A549 (cell line): Measurements from ENCODE around the gene TMPRSS5. TPM values are rescaled to one million over a fixed set of nuclear protein-coding genes. Genes with fewer than 3 reads are reported as not detected.
A peak's percentile ranks its signal among the peaks of the same experiment; 100 is the strongest.

Source experiments
- ATAC-seq, 2 experiments: fragments of 200-7000 bp in 1 of 2; fragments of >200 bp in 1 of 2; cut with Nextera tagmentation in 1 of 2; cut with Tn5 transposase in 1 of 2; 3 replicates each; pipeline versions ENCODE4 v1.8.0 to v1.9.1; 2018 to 2020; ENCODE audit warnings: mild to moderate bottlenecking in 1 of 2, moderate library complexity in 1 of 2
- CTCF ChIA-PET: fragments of 300-600 bp; sonication (Branson Sonifier 250); formaldehyde crosslinking; extraction: SDS; loops from one replicate; lab custom pipeline; 2021; ENCODE audit warnings: antibody characterized with exemption, inconsistent platforms; lab: Yijun Ruan, JAX
- POLR2A ChIA-PET: fragments of 350-600 bp; formaldehyde crosslinking; extraction: SDS; loops from one replicate; lab custom pipeline; 2021; ENCODE audit warnings: antibody characterized with exemption, inconsistent platforms; lab: Yijun Ruan, JAX
- DNase-seq, 2 experiments: peaks; one replicate each; pipeline versions ENCODE4 v3.0.0 to v3.0.0-alpha.2; 2011 to 2016; ENCODE audit warnings: low read depth in 1 of 2, low spot score in 1 of 2
- FAIRE-seq: peaks from 2 replicates; lab custom pipeline; 2011; peaks lifted over from hg19 to GRCh38; lab: Jason Lieb, UNC
- H3K27ac ChIP-seq, 2 experiments: fragments of >200 bp; sonication (Bioruptor Twin); formaldehyde crosslinking; 3 replicates each; pipeline ENCODE4 v1.5.1; 2016 to 2017
- H3K4me1 ChIP-seq: fragments of >200 bp; sonication (Bioruptor Twin); formaldehyde crosslinking; 3 replicates; pipeline ENCODE4 v1.6.1; 2016
- H3K4me2 ChIP-seq: fragments of >200 bp; sonication (Bioruptor Twin); formaldehyde crosslinking; 3 replicates; pipeline ENCODE4 v1.6.1; 2016
- H3K4me3 ChIP-seq: fragments of >200 bp; sonication (Bioruptor Twin); formaldehyde crosslinking; 3 replicates; pipeline ENCODE4 v1.5.1; 2016
- H3K9me3 ChIP-seq: fragments of >200 bp; sonication (Bioruptor Twin); formaldehyde crosslinking; 3 replicates; pipeline ENCODE4 v1.6.1; 2016
- CBX8 ChIP-seq: fragments of 200-600 bp; sonication (generic); IDR thresholded peaks from 2 replicates; pipeline ENCODE4 v1.6.1; 2016
- CEBPB ChIP-seq, 2 experiments: fragments of >200 bp in 1 of 2; sonication (Bioruptor Twin) in 1 of 2; formaldehyde crosslinking in 1 of 2; IDR thresholded peaks; 2 replicates each; pipeline ENCODE4 v1.6.1; 2012 to 2016
- CTCF ChIP-seq: fragments of >200 bp; sonication (Bioruptor Twin); formaldehyde crosslinking; IDR thresholded peaks from 3 replicates; pipeline ENCODE4 v1.5.1; 2016
- E2F6 ChIP-seq: IDR thresholded peaks from 2 replicates; pipeline ENCODE4 v1.6.1; 2012; ENCODE audit warnings: low read depth, borderline replicate concordance
- EP300 ChIP-seq, 2 experiments: fragments of >200 bp; sonication (Bioruptor Twin); formaldehyde crosslinking; IDR thresholded peaks; 2 replicates in 1 of 2; 3 replicates in 1 of 2; pipeline ENCODE4 v1.6.1; 2016 to 2017
- FOSB ChIP-seq: fragments of 250-450 bp; sonication (Bioruptor Pico); IDR thresholded peaks from 2 replicates; pipeline ENCODE4 v1.5.0; 2020; ENCODE audit warnings: mild to moderate bottlenecking, moderate library complexity
- FOSL2 ChIP-seq, 2 experiments: fragments of 450-650 bp in 1 of 2; fragments of >200 bp in 1 of 2; sonication (Bioruptor Twin) in 1 of 2; formaldehyde crosslinking; IDR thresholded peaks; 2 replicates each; pipeline versions ENCODE4 v1.5.0 to v1.6.1; 2016 to 2020; ENCODE audit warnings: mild to moderate bottlenecking in 1 of 2, moderate library complexity in 1 of 2
- JUNB ChIP-seq: fragments of >200 bp; sonication (Bioruptor Twin); formaldehyde crosslinking; IDR thresholded peaks from 2 replicates; pipeline ENCODE4 v1.6.1; 2016
- MAFK ChIP-seq: fragments of 450-650 bp; IDR thresholded peaks from 2 replicates; pipeline ENCODE4 v1.6.1; 2014; ENCODE audit not compliant: partially characterized antibody
- RFX5 ChIP-seq: fragments of 450-650 bp; IDR thresholded peaks from 2 replicates; pipeline ENCODE4 v1.7.1; 2014; ENCODE audit warnings: antibody characterized with exemption, mild to moderate bottlenecking, moderate library complexity
- RNF2 ChIP-seq: fragments of 200-600 bp; sonication (generic); IDR thresholded peaks from 2 replicates; pipeline ENCODE4 v1.6.1; 2016; ENCODE audit warnings: low read depth, mild to moderate bottlenecking, antibody characterized with exemption, moderate library complexity, borderline replicate concordance
- USF2 ChIP-seq: fragments of 450-650 bp; IDR thresholded peaks from 2 replicates; pipeline ENCODE4 v1.6.1; 2014; ENCODE audit warnings: antibody characterized with exemption
- ZSCAN20 ChIP-seq: fragments of 250-450 bp; sonication (Bioruptor Pico); IDR thresholded peaks from 2 replicates; pipeline ENCODE4 v1.8.0; 2022; ENCODE audit warnings: mild to moderate bottlenecking, moderate library complexity
- WGBS: methylation state at CpG from one replicate; pipeline ENCODE4 v1.1.6; 2017; ENCODE audit errors: missing lambda C conversion rate; 5-methylcytosine and 5-hydroxymethylcytosine counted together
- polyA plus RNA-seq, 4 experiments: library from polyadenylated mRNA; depleted of rRNA in 3 of 4; stranded (reverse); fragments of >200 nt; fragmentation: RNase III in 1 of 4; extraction: RNeasy Plus Mini Kit Qiagen cat#74134 plus additional on column Dnase treatment in 1 of 4; gene quantifications; 2 replicates in 3 of 4; 3 replicates in 1 of 4; pipeline ENCODE4 v1.2.3, GENCODE V29; 2011 to 2017
- TF ChIP-seq, protein P1 (sequence below): fragments of 200-600 bp; sonication (generic); IDR thresholded peaks from 2 replicates; pipeline ENCODE4 v1.6.1; 2016; ENCODE audit warnings: antibody characterized with exemption, mild to moderate bottlenecking, moderate library complexity
- TF ChIP-seq, protein P2 (sequence below): fragments of 250-450 bp; sonication (Bioruptor Pico); IDR thresholded peaks from 2 replicates; pipeline ENCODE4 v1.5.0; 2021; ENCODE audit warnings: mild to moderate bottlenecking, moderate library complexity, borderline replicate concordance
- TF ChIP-seq, protein P3 (sequence below): IDR thresholded peaks from 2 replicates; pipeline ENCODE4 v1.6.1; 2012
- TF ChIP-seq, protein P4 (sequence below): fragments of >200 bp; sonication (Bioruptor Twin); formaldehyde crosslinking; IDR thresholded peaks from 2 replicates; pipeline ENCODE4 v1.6.1; 2016

The TMPRSS5 gene
- polyA plus RNA-seq, 2 of the 4 experiments (the other 2 are of a cell fraction), result 0.12 TPM

DNA sequence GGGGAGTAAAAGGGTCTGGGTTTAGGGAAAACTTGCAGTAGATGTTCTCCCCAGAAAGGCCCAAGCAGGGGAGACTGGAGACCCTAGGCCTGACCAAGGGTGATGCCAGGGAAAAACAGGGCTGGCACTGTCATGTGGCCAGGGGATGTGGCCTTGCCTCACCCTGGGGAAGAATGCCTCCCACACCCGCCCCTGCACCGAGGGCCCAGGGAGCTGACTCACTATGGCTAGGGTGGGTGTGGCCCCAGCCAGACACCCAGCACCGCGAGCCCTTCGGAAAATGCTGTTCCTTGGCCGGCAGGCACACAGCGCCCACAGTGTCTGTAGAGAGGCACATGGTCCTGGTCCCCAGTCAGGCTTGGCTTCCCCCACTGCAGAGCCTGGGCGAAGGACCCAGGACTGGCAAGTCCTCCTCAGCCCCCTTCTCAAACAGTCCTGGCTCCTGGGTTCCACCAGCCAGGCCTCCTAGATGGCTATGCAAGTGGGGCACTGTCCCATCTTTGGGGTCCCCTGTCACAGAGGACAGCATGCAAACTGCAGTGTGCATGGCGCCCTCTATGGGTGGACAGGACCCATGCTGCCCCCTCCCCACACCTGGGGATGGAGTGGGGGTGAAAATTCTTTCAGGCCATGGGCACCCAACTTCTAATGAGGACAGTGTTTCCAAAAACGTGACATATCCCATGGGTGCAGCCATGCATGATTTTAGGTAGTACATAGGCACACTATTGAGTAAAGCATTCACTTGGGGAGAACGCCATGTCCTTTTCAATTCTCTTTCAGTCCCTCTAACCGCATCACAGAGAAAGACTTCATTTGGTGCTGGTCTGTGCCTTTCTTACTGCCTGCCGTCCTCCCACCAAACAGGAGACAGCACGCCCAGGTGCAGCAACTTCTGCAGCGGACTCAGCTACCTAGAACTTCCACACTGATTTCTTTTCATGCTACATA lies 15.2 kb downstream of the TMPRSS5 start:
- FAIRE-seq, result no peak
- WGBS, result 64% methylated on average over 9 of the region's 15 CpGs
- TF ChIP-seq, protein P1, sequence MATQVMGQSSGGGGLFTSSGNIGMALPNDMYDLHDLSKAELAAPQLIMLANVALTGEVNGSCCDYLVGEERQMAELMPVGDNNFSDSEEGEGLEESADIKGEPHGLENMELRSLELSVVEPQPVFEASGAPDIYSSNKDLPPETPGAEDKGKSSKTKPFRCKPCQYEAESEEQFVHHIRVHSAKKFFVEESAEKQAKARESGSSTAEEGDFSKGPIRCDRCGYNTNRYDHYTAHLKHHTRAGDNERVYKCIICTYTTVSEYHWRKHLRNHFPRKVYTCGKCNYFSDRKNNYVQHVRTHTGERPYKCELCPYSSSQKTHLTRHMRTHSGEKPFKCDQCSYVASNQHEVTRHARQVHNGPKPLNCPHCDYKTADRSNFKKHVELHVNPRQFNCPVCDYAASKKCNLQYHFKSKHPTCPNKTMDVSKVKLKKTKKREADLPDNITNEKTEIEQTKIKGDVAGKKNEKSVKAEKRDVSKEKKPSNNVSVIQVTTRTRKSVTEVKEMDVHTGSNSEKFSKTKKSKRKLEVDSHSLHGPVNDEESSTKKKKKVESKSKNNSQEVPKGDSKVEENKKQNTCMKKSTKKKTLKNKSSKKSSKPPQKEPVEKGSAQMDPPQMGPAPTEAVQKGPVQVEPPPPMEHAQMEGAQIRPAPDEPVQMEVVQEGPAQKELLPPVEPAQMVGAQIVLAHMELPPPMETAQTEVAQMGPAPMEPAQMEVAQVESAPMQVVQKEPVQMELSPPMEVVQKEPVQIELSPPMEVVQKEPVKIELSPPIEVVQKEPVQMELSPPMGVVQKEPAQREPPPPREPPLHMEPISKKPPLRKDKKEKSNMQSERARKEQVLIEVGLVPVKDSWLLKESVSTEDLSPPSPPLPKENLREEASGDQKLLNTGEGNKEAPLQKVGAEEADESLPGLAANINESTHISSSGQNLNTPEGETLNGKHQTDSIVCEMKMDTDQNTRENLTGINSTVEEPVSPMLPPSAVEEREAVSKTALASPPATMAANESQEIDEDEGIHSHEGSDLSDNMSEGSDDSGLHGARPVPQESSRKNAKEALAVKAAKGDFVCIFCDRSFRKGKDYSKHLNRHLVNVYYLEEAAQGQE, result no peak
- TF ChIP-seq EP300 (IDR thresholded peaks at IDR 0.05) (no peak), FOSL2 (IDR thresholded peaks at IDR 0.05) (no peak), FOSL2 (CRISPR knock-in tag; IDR thresholded peaks at IDR 0.05) (peak; percentile 79), RFX5 (no peak), E2F6 (no peak), CTCF (peak; percentile 38), FOSB (no peak), CEBPB (IDR thresholded peaks at IDR 0.05) (no peak), USF2 (peak; percentile 43; the same call in 1 of the 2 replicates), CBX8 (no peak), RNF2 (no peak), ZSCAN20 (CRISPR knock-in tag) (no peak), JUNB (no peak), MAFK (peak; percentile 26)
- TF ChIP-seq, protein P2, sequence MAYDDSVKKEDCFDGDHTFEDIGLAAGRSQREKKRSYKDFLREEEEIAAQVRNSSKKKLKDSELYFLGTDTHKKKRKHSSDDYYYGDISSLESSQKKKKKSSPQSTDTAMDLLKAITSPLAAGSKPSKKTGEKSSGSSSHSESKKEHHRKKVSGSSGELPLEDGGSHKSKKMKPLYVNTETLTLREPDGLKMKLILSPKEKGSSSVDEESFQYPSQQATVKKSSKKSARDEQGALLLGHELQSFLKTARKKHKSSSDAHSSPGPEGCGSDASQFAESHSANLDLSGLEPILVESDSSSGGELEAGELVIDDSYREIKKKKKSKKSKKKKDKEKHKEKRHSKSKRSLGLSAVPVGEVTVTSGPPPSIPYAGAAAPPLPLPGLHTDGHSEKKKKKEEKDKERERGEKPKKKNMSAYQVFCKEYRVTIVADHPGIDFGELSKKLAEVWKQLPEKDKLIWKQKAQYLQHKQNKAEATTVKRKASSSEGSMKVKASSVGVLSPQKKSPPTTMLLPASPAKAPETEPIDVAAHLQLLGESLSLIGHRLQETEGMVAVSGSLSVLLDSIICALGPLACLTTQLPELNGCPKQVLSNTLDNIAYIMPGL, result no peak
- TF ChIP-seq, protein P3, sequence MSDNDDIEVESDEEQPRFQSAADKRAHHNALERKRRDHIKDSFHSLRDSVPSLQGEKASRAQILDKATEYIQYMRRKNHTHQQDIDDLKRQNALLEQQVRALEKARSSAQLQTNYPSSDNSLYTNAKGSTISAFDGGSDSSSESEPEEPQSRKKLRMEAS, result peak; percentile 66; the same call in 1 of the 2 replicates
- TF ChIP-seq, protein P4, sequence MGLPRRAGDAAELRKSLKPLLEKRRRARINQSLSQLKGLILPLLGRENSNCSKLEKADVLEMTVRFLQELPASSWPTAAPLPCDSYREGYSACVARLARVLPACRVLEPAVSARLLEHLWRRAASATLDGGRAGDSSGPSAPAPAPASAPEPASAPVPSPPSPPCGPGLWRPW, result no peak
- DNase-seq, result peak; percentile 70 to 84
- POLR2A ChIA-PET, result no interaction called here
- H3K4me2 ChIP-seq, result peak overlapping the region; percentile 74
- no peaks in the 10 kb centered on the region for H3K9me3 ChIP-seq
- H3K27ac ChIP-seq, result peak overlapping the region; percentile 76 to 84
- H3K4me1 ChIP-seq, result peaks cover 18% of the 10 kb centered on the region
- peak; percentile 98 to 99 for ATAC-seq
- no peak overlapping the region for H3K4me3 ChIP-seq
- CTCF ChIA-PET, result no interaction called here
